HEK293 (cell line): ENCODE measurements around the gene PCBP3.

Source experiments
- CTCF ChIA-PET: fragments of 350-600 bp; formaldehyde crosslinking; extraction: SDS; loops from one replicate; lab custom pipeline; 2021; ENCODE audit warnings: antibody characterized with exemption; lab: Yijun Ruan, JAX
- POLR2A ChIA-PET: fragments of 300-600 bp; formaldehyde crosslinking; extraction: SDS; loops from one replicate; lab custom pipeline; 2020; ENCODE audit warnings: antibody characterized with exemption, inconsistent platforms; lab: Yijun Ruan, JAX
- H3K27ac ChIP-seq: fragments of 200-500 bp; sonication (Bioruptor generic); 2 replicates; pipeline ENCODE4 v1.5.1; 2014; ENCODE audit warnings: low read depth, low read length, control low read depth, inconsistent platforms; ENCODE audit errors: extremely low read depth
- H3K36me3 ChIP-seq, 2 experiments: fragments of 200-500 bp in 1 of 2; sonication (Bioruptor generic) in 1 of 2; 1 replicate in 1 of 2; 2 replicates in 1 of 2; pipeline ENCODE4 v1.5.1; 2014 to 2017; ENCODE audit warnings: inconsistent platforms in 2 of 2, low read length in 2 of 2; ENCODE audit not compliant: control insufficient read depth in 2 of 2, insufficient read depth in 1 of 2
- H3K4me1 ChIP-seq: fragments of 200-500 bp; sonication (Bioruptor generic); 2 replicates; pipeline ENCODE4 v1.5.1; 2014; ENCODE audit warnings: mild to moderate bottlenecking, low read length, inconsistent platforms; ENCODE audit not compliant: control insufficient read depth, insufficient read depth
- H3K4me3 ChIP-seq: 2 replicates; pipeline ENCODE4 v1.5.1; 2011; ENCODE audit warnings: low read depth, mild to moderate bottlenecking, control low read depth, low read length, moderate library complexity
- H3K9me3 ChIP-seq: fragments of 200-500 bp; sonication (Bioruptor generic); 2 replicates; pipeline ENCODE4 v1.5.1; 2014; ENCODE audit warnings: low read depth, low read length, inconsistent platforms; ENCODE audit not compliant: control insufficient read depth, insufficient read depth
- GLIS2 ChIP-seq: fragments of 450-650 bp; formaldehyde crosslinking; IDR thresholded peaks from 2 replicates; pipeline ENCODE4 v1.5.1; 2016; ENCODE audit warnings: missing biosample characterization, missing genetic modification characterization
- MYNN ChIP-seq: fragments of 450-650 bp; formaldehyde crosslinking; IDR thresholded peaks from 2 replicates; pipeline ENCODE4 v1.5.1; 2016; ENCODE audit warnings: missing biosample characterization, missing genetic modification characterization, borderline replicate concordance
- MZF1 ChIP-seq: fragments of 450-650 bp; formaldehyde crosslinking; IDR thresholded peaks from 2 replicates; pipeline ENCODE4 v1.5.1; 2017; ENCODE audit warnings: missing biosample characterization, missing genetic modification characterization, borderline replicate concordance
- REPIN1 ChIP-seq: fragments of 450-650 bp; formaldehyde crosslinking; IDR thresholded peaks from 2 replicates; pipeline ENCODE4 v1.5.1; 2017; ENCODE audit warnings: missing biosample characterization, missing genetic modification characterization, low read depth
- TRIM28 ChIP-seq: IDR thresholded peaks from 2 replicates; pipeline ENCODE4 v1.6.1; 2011; ENCODE audit warnings: low read length, control low read depth, borderline replicate concordance
- ZBTB1 ChIP-seq: fragments of 450-650 bp; formaldehyde crosslinking; IDR thresholded peaks from 2 replicates; pipeline ENCODE4 v1.5.1; 2016; ENCODE audit warnings: missing biosample characterization, missing genetic modification characterization
- ZBTB26 ChIP-seq: fragments of 450-650 bp; formaldehyde crosslinking; optimal IDR thresholded peaks from 2 replicates; pipeline ENCODE3; 2016; ENCODE audit warnings: missing biosample characterization, mild to moderate bottlenecking, missing genetic modification characterization
- ZBTB49 ChIP-seq: fragments of 450-650 bp; formaldehyde crosslinking; IDR thresholded peaks from 2 replicates; pipeline ENCODE4 v1.5.1; 2016; ENCODE audit warnings: missing biosample characterization, missing genetic modification characterization, low read depth
- ZFP69B ChIP-seq: fragments of 450-650 bp; formaldehyde crosslinking; IDR thresholded peaks from 2 replicates; pipeline ENCODE4 v1.5.1; 2016; ENCODE audit warnings: missing biosample characterization, missing genetic modification characterization
- ZNF121 ChIP-seq: fragments of 450-650 bp; formaldehyde crosslinking; IDR thresholded peaks from 2 replicates; pipeline ENCODE4 v1.5.1; 2016; ENCODE audit warnings: missing biosample characterization, missing genetic modification characterization
- ZNF133 ChIP-seq: fragments of 450-650 bp; formaldehyde crosslinking; IDR thresholded peaks from 2 replicates; pipeline ENCODE4 v1.5.1; 2016; ENCODE audit warnings: missing biosample characterization, missing genetic modification characterization
- ZNF16 ChIP-seq: fragments of 450-650 bp; formaldehyde crosslinking; IDR thresholded peaks from 2 replicates; pipeline ENCODE4 v1.5.1; 2016; ENCODE audit warnings: low read depth, missing biosample characterization, missing genetic modification characterization
- ZNF184 ChIP-seq: fragments of 450-650 bp; IDR thresholded peaks from 2 replicates; pipeline ENCODE4 v1.5.1; 2018; ENCODE audit warnings: missing biosample characterization, mild to moderate bottlenecking, missing genetic modification characterization
- ZNF202 ChIP-seq: fragments of 450-650 bp; formaldehyde crosslinking; IDR thresholded peaks from 2 replicates; pipeline ENCODE4 v1.5.1; 2016; ENCODE audit warnings: missing biosample characterization, missing genetic modification characterization, borderline replicate concordance
- ZNF341 ChIP-seq: fragments of 450-650 bp; formaldehyde crosslinking; IDR thresholded peaks from 2 replicates; pipeline ENCODE4; 2016; ENCODE audit warnings: low read depth, missing biosample characterization, missing genetic modification characterization
- ZNF473 ChIP-seq: fragments of 450-650 bp; formaldehyde crosslinking; IDR thresholded peaks from 2 replicates; pipeline ENCODE4 v1.5.1; 2017; ENCODE audit warnings: missing biosample characterization, missing genetic modification characterization
- ZNF510 ChIP-seq: fragments of 450-650 bp; formaldehyde crosslinking; IDR thresholded peaks from 2 replicates; pipeline ENCODE4 v1.5.1; 2018; ENCODE audit warnings: mild to moderate bottlenecking, missing genetic modification characterization, missing biosample characterization; ENCODE audit not compliant: insufficient replicate concordance
- ZNF571 ChIP-seq: fragments of 450-650 bp; formaldehyde crosslinking; IDR thresholded peaks from 2 replicates; pipeline ENCODE4 v1.5.0; 2017; ENCODE audit warnings: missing biosample characterization, missing genetic modification characterization
- ZNF623 ChIP-seq: fragments of 450-650 bp; formaldehyde crosslinking; IDR thresholded peaks from 2 replicates; pipeline ENCODE4 v1.5.1; 2016; ENCODE audit warnings: missing biosample characterization, missing genetic modification characterization
- ZNF654 ChIP-seq: fragments of 450-650 bp; formaldehyde crosslinking; IDR thresholded peaks from 2 replicates; pipeline ENCODE4 v1.5.1; 2016; ENCODE audit warnings: low read depth, missing biosample characterization, missing genetic modification characterization
- ZNF843 ChIP-seq: fragments of 450-650 bp; formaldehyde crosslinking; IDR thresholded peaks from 2 replicates; pipeline ENCODE4 v1.5.1; 2016; ENCODE audit warnings: missing biosample characterization, missing genetic modification characterization
- TF ChIP-seq, protein P1 (sequence below): fragments of 450-650 bp; formaldehyde crosslinking; IDR thresholded peaks from 2 replicates; pipeline ENCODE4 v1.5.1; 2017; ENCODE audit warnings: missing biosample characterization, missing genetic modification characterization
- TF ChIP-seq, protein P2 (sequence below): fragments of 450-650 bp; formaldehyde crosslinking; IDR thresholded peaks from 2 replicates; pipeline ENCODE4 v1.5.1; 2016; ENCODE audit warnings: missing biosample characterization, missing genetic modification characterization
- TF ChIP-seq, protein P3 (sequence below): fragments of 450-650 bp; formaldehyde crosslinking; IDR thresholded peaks from 2 replicates; pipeline ENCODE4; 2016; ENCODE audit warnings: missing biosample characterization, missing genetic modification characterization
- TF ChIP-seq, protein P4 (sequence below): fragments of 450-650 bp; formaldehyde crosslinking; IDR thresholded peaks from 2 replicates; pipeline ENCODE4 v1.5.1; 2016; ENCODE audit warnings: missing biosample characterization, missing genetic modification characterization
- TF ChIP-seq, protein P5 (sequence below): fragments of 450-650 bp; formaldehyde crosslinking; IDR thresholded peaks from 2 replicates; pipeline ENCODE4 v1.5.1; 2017; ENCODE audit warnings: missing biosample characterization, missing genetic modification characterization

PCBP3 gene

GRCh38 chr21:45736690-45737484, 93.4 kb downstream of the PCBP3 start:
- POLR2A ChIA-PET: no interaction called here

GRCh38 chr21:45737485-45738166, 94.1 kb downstream of the PCBP3 start:
- Histone ChIP-seq H3K36me3 (no peaks in the 10 kb centered on the region), H3K4me1 (no peaks in the 10 kb centered on the region), H3K4me3 (no peak overlapping the region), H3K9me3 (no peaks in the 10 kb centered on the region), H3K27ac (no peak overlapping the region)
- ChIA-PET POLR2A (interaction anchor here (0.7 kb wide), 1 partner anchor 18 kb away, joined by 4 read pairs; no protein-coding TSS in a partner anchor), CTCF (no interaction called here)
- TF ChIP-seq ZNF571 (tag by site-specific recombination): no peak
- TF ChIP-seq ZBTB1 (tag by site-specific recombination): no peak
- TF ChIP-seq ZBTB26 (tag by site-specific recombination): no peak
- TF ChIP-seq, protein P1, sequence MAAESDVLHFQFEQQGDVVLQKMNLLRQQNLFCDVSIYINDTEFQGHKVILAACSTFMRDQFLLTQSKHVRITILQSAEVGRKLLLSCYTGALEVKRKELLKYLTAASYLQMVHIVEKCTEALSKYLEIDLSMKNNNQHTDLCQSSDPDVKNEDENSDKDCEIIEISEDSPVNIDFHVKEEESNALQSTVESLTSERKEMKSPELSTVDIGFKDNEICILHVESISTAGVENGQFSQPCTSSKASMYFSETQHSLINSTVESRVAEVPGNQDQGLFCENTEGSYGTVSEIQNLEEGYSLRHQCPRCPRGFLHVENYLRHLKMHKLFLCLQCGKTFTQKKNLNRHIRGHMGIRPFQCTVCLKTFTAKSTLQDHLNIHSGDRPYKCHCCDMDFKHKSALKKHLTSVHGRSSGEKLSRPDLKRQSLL (tag by site-specific recombination): no peak
- TF ChIP-seq ZNF121 (tag by site-specific recombination): no peak
- TF ChIP-seq, protein P2, sequence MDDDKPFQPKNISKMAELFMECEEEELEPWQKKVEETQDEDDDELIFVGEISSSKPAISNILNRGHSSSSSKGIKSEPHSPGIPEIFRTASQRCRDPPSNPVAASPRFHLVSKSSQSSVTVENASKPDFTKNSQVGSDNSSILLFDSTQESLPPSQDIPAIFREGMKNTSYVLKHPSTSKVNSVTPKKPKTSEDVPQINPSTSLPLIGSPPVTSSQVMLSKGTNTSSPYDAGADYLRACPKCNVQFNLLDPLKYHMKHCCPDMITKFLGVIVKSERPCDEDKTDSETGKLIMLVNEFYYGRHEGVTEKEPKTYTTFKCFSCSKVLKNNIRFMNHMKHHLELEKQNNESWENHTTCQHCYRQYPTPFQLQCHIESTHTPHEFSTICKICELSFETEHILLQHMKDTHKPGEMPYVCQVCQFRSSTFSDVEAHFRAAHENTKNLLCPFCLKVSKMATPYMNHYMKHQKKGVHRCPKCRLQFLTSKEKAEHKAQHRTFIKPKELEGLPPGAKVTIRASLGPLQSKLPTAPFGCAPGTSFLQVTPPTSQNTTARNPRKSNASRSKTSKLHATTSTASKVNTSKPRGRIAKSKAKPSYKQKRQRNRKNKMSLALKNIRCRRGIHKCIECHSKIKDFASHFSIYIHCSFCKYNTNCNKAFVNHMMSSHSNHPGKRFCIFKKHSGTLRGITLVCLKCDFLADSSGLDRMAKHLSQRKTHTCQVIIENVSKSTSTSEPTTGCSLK (tag by site-specific recombination): no peak
- no peak for TF ChIP-seq MYNN (tag by site-specific recombination)
- no peak for TF ChIP-seq ZNF133 (tag by site-specific recombination)
- TF ChIP-seq ZNF184 (tag by site-specific recombination): no peak
- TF ChIP-seq, protein P3, sequence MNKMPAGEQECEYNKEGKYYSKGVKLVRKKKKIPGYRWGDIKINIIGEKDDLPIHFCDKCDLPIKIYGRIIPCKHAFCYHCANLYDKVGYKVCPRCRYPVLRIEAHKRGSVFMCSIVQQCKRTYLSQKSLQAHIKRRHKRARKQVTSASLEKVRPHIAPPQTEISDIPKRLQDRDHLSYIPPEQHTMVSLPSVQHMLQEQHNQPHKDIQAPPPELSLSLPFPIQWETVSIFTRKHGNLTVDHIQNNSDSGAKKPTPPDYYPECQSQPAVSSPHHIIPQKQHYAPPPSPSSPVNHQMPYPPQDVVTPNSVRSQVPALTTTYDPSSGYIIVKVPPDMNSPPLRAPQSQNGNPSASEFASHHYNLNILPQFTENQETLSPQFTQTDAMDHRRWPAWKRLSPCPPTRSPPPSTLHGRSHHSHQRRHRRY (tag by site-specific recombination): no peak
- TF ChIP-seq, protein P4, sequence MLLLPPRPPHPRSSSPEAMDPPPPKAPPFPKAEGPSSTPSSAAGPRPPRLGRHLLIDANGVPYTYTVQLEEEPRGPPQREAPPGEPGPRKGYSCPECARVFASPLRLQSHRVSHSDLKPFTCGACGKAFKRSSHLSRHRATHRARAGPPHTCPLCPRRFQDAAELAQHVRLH (tag by site-specific recombination): no peak
- TF ChIP-seq ZNF473: no peak

More at GRCh38 chr21:45736690-45737484, 93.4 kb downstream of the PCBP3 start:
- no peaks in the 10 kb centered on the region for H3K4me1 ChIP-seq
- no peaks in the 10 kb centered on the region for H3K36me3 ChIP-seq
- TF ChIP-seq TRIM28 (no peak), ZNF623 (tag by site-specific recombination) (no peak), ZNF510 (no peak), ZBTB49 (tag by site-specific recombination) (no peak), ZNF843 (tag by site-specific recombination) (no peak), MZF1 (tag by site-specific recombination) (no peak), ZNF16 (no peak), GLIS2 (tag by site-specific recombination) (no peak), ZNF654 (no peak), ZFP69B (tag by site-specific recombination) (no peak), REPIN1 (no peak), ZNF202 (tag by site-specific recombination) (no peak), ZNF341 (tag by site-specific recombination) (no peak)
- TF ChIP-seq, protein P5, sequence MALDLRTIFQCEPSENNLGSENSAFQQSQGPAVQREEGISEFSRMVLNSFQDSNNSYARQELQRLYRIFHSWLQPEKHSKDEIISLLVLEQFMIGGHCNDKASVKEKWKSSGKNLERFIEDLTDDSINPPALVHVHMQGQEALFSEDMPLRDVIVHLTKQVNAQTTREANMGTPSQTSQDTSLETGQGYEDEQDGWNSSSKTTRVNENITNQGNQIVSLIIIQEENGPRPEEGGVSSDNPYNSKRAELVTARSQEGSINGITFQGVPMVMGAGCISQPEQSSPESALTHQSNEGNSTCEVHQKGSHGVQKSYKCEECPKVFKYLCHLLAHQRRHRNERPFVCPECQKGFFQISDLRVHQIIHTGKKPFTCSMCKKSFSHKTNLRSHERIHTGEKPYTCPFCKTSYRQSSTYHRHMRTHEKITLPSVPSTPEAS (tag by site-specific recombination): no peak
- H3K27ac ChIP-seq: no peak overlapping the region
- CTCF ChIA-PET: no interaction called here
- no peak overlapping the region for H3K4me3 ChIP-seq
- no peaks in the 10 kb centered on the region for H3K9me3 ChIP-seq
